HL-60 (cell line): ENCODE results near the gene STX8.

Experiments used
- DNase-seq, 2 experiments: peaks; one replicate each; pipeline ENCODE4 v3.0.0-alpha.2; 2010 to 2020; ENCODE audit warnings: low read depth in 1 of 2, low spot score in 1 of 2
- H3K27ac ChIP-seq: fragments of 250-450 bp; sonication (Bioruptor Pico); replicated peaks from 2 replicates; pipeline ENCODE4 v1.5.1; 2020; ENCODE audit warnings: mild to moderate bottlenecking, moderate library complexity
- H3K27me3 ChIP-seq: fragments of 250-450 bp; sonication (Bioruptor Pico); 2 replicates; pipeline ENCODE4 v1.5.1; 2021; ENCODE audit warnings: mild to moderate bottlenecking, moderate library complexity; ENCODE audit not compliant: insufficient read depth, poor library complexity, severe bottlenecking
- H3K4me3 ChIP-seq: replicated peaks from 2 replicates; pipeline ENCODE4 v1.5.1; 2011; ENCODE audit warnings: mild to moderate bottlenecking, control low read depth, low read length; ENCODE audit not compliant: insufficient read depth
- CTCF ChIP-seq: IDR thresholded peaks from one replicate; pipeline ENCODE4 v1.5.1; 2011; ENCODE audit warnings: low read length, control low read depth, inconsistent platforms; ENCODE audit not compliant: insufficient read depth
- GABPA ChIP-seq: IDR thresholded peaks from 2 replicates; pipeline ENCODE4 v1.6.1; 2012; ENCODE audit warnings: low read depth
- POLR2AphosphoS5 ChIP-seq: IDR thresholded peaks from 2 replicates; pipeline ENCODE4 v1.6.1; 2012; ENCODE audit warnings: low read depth
- REST ChIP-seq: IDR thresholded peaks from 2 replicates; pipeline ENCODE4 v1.6.1; 2012; ENCODE audit warnings: low read depth; ENCODE audit not compliant: insufficient replicate concordance
- SPI1 ChIP-seq: IDR thresholded peaks from 2 replicates; pipeline ENCODE4 v1.6.1; 2012; ENCODE audit warnings: low read depth, mild to moderate bottlenecking, borderline replicate concordance

STX8 gene

GRCh38 chr17:9221922-9222180, 353.8 kb downstream of the STX8 start:
- Histone ChIP-seq H3K27me3 (no peaks in the 10 kb centered on the region), H3K4me3 (no peak overlapping the region), H3K27ac (no peak overlapping the region)
- TF ChIP-seq CTCF, result no peak
- no peak for TF ChIP-seq SPI1
- TF ChIP-seq REST, result no peak
- no peak for DNase-seq

- no peak overlapping the region for H3K27ac ChIP-seq
- H3K27me3 ChIP-seq, result no peaks in the 10 kb centered on the region
- no peak for TF ChIP-seq REST
- no peak for TF ChIP-seq GABPA
- no peak for TF ChIP-seq SPI1
- TF ChIP-seq POLR2AphosphoS5, result no peak
- no peak for TF ChIP-seq CTCF
- H3K4me3 ChIP-seq, result no peak overlapping the region
- no peak for DNase-seq
Measured at GRCh38 chr17:9221147-9221921, 354.3 kb downstream of the STX8 start.

GRCh38 chr17:9220398-9221146, 355.0 kb downstream of the STX8 start:
- TF ChIP-seq POLR2AphosphoS5 (no peak), REST (no peak), CTCF (no peak), SPI1 (no peak), GABPA (no peak)
- no peaks in the 10 kb centered on the region for H3K27me3 ChIP-seq
- no peak overlapping the region for H3K4me3 ChIP-seq
- DNase-seq, result no peak
- H3K27ac ChIP-seq, result no peak overlapping the region
